CD4-positive, alpha-beta memory T cell (primary cell): Measurements from ENCODE around the gene KIF21A. TPM values are rescaled to one million over a fixed set of nuclear protein-coding genes. Genes with fewer than 3 reads are reported as not detected.

Source experiments
- CTCF ChIA-PET: fragments of 350-600 bp; sonication (Branson Sonifier 250); formaldehyde crosslinking; loops from one replicate; lab custom pipeline; 2021; ENCODE audit warnings: inconsistent platforms; ENCODE audit not compliant: partially characterized antibody; lab: Charles Lee
- POLR2A ChIA-PET: fragments of 350-600 bp; sonication (Branson Sonifier 250); formaldehyde crosslinking; loops from one replicate; lab custom pipeline; 2021; ENCODE audit not compliant: partially characterized antibody; lab: Charles Lee
- DNase-seq, 5 donors: peaks; one replicate each; pipeline versions ENCODE4 v3.0.0 to v3.0.0-alpha.2; 2020 to 2022; ENCODE audit warnings: mixed read lengths in 1 of 5
- H3K27ac ChIP-seq: one replicate; pipeline ENCODE4 v1.7.0; 2013; ENCODE audit warnings: low read depth, low read length
- H3K27me3 ChIP-seq: 2 replicates; pipeline ENCODE4 v1.7.0; 2013; ENCODE audit warnings: mild to moderate bottlenecking, low read length, moderate library complexity; ENCODE audit not compliant: insufficient read depth
- H3K36me3 ChIP-seq: 2 replicates; pipeline ENCODE4 v1.7.0; 2013; ENCODE audit warnings: mild to moderate bottlenecking, low read length, moderate library complexity; ENCODE audit not compliant: insufficient read depth
- H3K4me1 ChIP-seq: 2 replicates; pipeline ENCODE4 v1.7.0; 2013; ENCODE audit warnings: mild to moderate bottlenecking, low read length, moderate library complexity; ENCODE audit not compliant: insufficient read depth
- H3K4me3 ChIP-seq, 2 donors: one replicate each; pipeline ENCODE4 v1.7.0; 2013; ENCODE audit warnings: low read length in 2 of 2, mild to moderate bottlenecking in 1 of 2
- H3K9me3 ChIP-seq, 2 donors: one replicate each; pipeline ENCODE4 v1.7.0; 2013; ENCODE audit warnings: low read length in 2 of 2, control low read depth in 1 of 2; ENCODE audit not compliant: control insufficient read depth in 1 of 2
- H3K27ac Mint-ChIP-seq, 7 donors: one replicate each; pipeline ENCODE4 v1.8.0; 2020 to 2021; ENCODE audit warnings: mixed read lengths in 7 of 7, mild to moderate bottlenecking in 6 of 7, inconsistent platforms in 3 of 7, moderate library complexity in 3 of 7
- H3K27me3 Mint-ChIP-seq, 2 donors: one replicate each; pipeline ENCODE4 v1.8.0; 2020 to 2021; ENCODE audit warnings: mixed read lengths in 2 of 2
- H3K36me3 Mint-ChIP-seq, 2 donors: one replicate each; pipeline ENCODE4 v1.8.0; 2020 to 2021; ENCODE audit warnings: mixed read lengths in 2 of 2, inconsistent platforms in 1 of 2, mild to moderate bottlenecking in 1 of 2
- H3K4me1 Mint-ChIP-seq, 4 donors: one replicate each; pipeline ENCODE4 v1.8.0; 2020 to 2021; ENCODE audit warnings: mixed read lengths in 4 of 4, mild to moderate bottlenecking in 1 of 4
- H3K4me3 Mint-ChIP-seq, 8 donors: one replicate each; pipeline ENCODE4 v1.8.0; 2020 to 2021; ENCODE audit warnings: mixed read lengths in 8 of 8, mild to moderate bottlenecking in 7 of 8, moderate library complexity in 6 of 8, inconsistent platforms in 3 of 8
- H3K9me3 Mint-ChIP-seq, 8 donors: one replicate each; pipeline ENCODE4 v1.8.0; 2020 to 2021; ENCODE audit warnings: mixed read lengths in 8 of 8, mild to moderate bottlenecking in 5 of 8, inconsistent platforms in 3 of 8, moderate library complexity in 1 of 8
- intact Hi-C: fragments of 100-400 bp; cut with micrococcal nuclease; formaldehyde crosslinking; loops from one replicate; pipeline ENCODE4 v1.15.1; 2023
- polyA plus RNA-seq, 2 donors: library from polyadenylated mRNA; unstranded; fragments of 300-500 nt; fragmentation: Illumina TruSeq; gene quantifications; one replicate each; pipeline ENCODE4 v1.2.3, GENCODE V29; 2021
- total RNA-seq, 2 experiments: library from RNA; stranded (reverse); gene quantifications; one replicate each; pipeline ENCODE4 v1.2.3, GENCODE V29; 2021

KIF21A gene
- total and polyA plus RNA-seq, 4 experiments from 2014 or later, result 3.4 to 19.9 (median 13.5) TPM

DNA sequence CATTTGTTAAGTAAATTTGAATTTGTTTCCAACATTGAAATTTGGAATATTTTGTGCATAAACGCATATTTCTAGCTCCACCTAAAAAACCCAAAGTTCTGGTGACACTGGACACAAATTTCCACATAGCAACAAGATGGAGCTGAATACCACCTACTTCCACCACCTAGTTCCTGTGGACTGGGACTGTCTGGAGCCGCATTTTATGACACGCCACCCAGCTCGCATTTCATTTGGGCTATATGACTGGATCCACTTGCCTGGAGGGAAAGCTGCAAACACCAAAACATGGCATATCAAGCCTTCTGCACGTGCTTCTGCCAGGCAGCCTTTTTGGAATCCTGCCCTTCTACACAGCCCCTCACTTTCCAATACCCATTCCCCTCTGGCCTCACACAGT is 173.4 kb downstream of the KIF21A start:
- ChIA-PET POLR2A (no interaction called here), CTCF (interaction anchor here (1.6 kb wide), 1 partner anchor 15 kb away, joined by 3 read pairs; no protein-coding TSS in a partner anchor)
- Histone ChIP-seq H3K27ac (no peak overlapping the region), H3K27me3 (peaks cover 3% of the 10 kb centered on the region), H3K4me1 (no peaks in the 10 kb centered on the region), H3K4me3 (no peak overlapping the region), H3K9me3 (no peaks in the 10 kb centered on the region), H3K36me3 (no peaks in the 10 kb centered on the region)
- no peaks in the 10 kb centered on the region for H3K36me3 Mint-ChIP-seq
- intact Hi-C loops, result no loop called here
- no peaks in the 10 kb centered on the region for H3K9me3 Mint-ChIP-seq
- no peak overlapping the region for H3K27ac Mint-ChIP-seq
- DNase-seq, result no peak
- peaks cover 3 to 9% of the 10 kb centered on the region in 2 donors for H3K27me3 Mint-ChIP-seq
- no peak overlapping the region for H3K4me3 Mint-ChIP-seq
- peaks cover 0 to 5% (median 2%) of the 10 kb centered on the region in 4 donors for H3K4me1 Mint-ChIP-seq

DNA sequence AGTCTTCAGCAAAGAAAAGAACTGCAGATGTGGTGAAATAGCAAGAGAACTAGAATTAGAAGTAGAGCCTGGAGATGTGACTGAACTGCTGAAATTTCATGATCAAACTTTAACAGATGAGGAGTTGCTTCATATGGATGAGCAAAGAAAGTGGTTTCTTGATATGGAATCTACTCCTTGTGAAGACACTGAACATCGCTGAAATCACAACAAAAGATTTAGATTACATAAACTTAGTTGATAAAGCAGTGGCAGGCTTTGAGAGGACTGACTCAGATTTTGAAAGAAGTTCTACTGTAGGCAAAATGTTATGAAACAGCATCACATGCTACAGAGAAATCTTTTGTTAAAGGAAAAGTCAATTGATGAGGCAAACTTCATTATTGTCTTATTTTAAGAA is 175.0 kb downstream of the KIF21A start:
- DNase-seq, result no peak
- Mint-ChIP-seq H3K4me1 (no peaks in the 10 kb centered on the region), H3K36me3 (no peaks in the 10 kb centered on the region), H3K4me3 (no peak overlapping the region), H3K27ac (no peak overlapping the region), H3K9me3 (peaks cover 0 to 2% (median 0%) of the 10 kb centered on the region in 8 donors), H3K27me3 (peaks cover 0 to 6% of the 10 kb centered on the region in 2 donors)
- intact Hi-C loops, result no loop called here
- Histone ChIP-seq H3K27me3 (peaks cover 3% of the 10 kb centered on the region), H3K27ac (no peak overlapping the region), H3K36me3 (no peaks in the 10 kb centered on the region), H3K4me3 (no peak overlapping the region), H3K4me1 (no peaks in the 10 kb centered on the region), H3K9me3 (no peaks in the 10 kb centered on the region)
- ChIA-PET CTCF (no interaction called here), POLR2A (no interaction called here)

DNA sequence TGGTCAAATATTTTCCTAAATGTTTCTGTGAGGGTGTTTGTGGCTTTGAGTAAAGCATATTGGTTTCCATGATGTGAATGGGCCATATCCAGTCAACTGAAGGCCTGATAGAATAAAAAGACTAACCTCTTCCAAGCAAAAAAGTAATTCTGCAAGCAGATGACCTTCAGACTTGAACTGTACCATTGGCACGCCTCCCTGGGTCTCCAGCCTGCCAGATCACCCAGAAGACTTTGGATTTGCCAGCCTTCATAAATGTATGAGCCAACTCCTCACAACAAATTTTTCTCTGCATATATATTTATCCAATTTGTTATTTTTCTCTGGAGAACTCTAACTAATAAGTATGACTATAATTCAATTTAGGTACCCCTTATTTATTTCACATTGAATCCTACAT is 190.3 kb downstream of the KIF21A start:
- intact Hi-C loops, result no loop called here
- Mint-ChIP-seq H3K27me3 (peaks cover 6 to 7% of the 10 kb centered on the region in 2 donors), H3K36me3 (no peaks in the 10 kb centered on the region), H3K9me3 (peaks cover 0 to 6% (median 3%) of the 10 kb centered on the region in 8 donors), H3K4me3 (no peak overlapping the region), H3K4me1 (no peaks in the 10 kb centered on the region), H3K27ac (no peak overlapping the region)
- H3K4me3 ChIP-seq, result no peak overlapping the region
- ChIA-PET CTCF (no interaction called here), POLR2A (no interaction called here)
- no peaks in the 10 kb centered on the region for H3K9me3 ChIP-seq
- no peaks in the 10 kb centered on the region for H3K4me1 ChIP-seq
- no peaks in the 10 kb centered on the region for H3K27me3 ChIP-seq
- no peak for DNase-seq
- no peaks in the 10 kb centered on the region for H3K36me3 ChIP-seq
- H3K27ac ChIP-seq, result no peak overlapping the region

Other genes with a start within 250 kb of the KIF21A start
- 10 to 100 TPM; 19.0 to 20.1 TPM for gene ABCD2, start 176.7 kb upstream of the KIF21A start, total RNA-seq
- gene ABCD2, start 176.7 kb upstream of the KIF21A start, polyA plus RNA-seq, result 1 to 10 TPM; 8.2 to 8.5 TPM